Iris pigment epithelial cell (primary cell): ENCODE measurements around the gene VCL.

Experiments used
- DNase-seq: peaks from one replicate; pipeline ENCODE4 v3.0.0-alpha.2; 2011; ENCODE audit warnings: low read depth

VCL gene

DNA sequence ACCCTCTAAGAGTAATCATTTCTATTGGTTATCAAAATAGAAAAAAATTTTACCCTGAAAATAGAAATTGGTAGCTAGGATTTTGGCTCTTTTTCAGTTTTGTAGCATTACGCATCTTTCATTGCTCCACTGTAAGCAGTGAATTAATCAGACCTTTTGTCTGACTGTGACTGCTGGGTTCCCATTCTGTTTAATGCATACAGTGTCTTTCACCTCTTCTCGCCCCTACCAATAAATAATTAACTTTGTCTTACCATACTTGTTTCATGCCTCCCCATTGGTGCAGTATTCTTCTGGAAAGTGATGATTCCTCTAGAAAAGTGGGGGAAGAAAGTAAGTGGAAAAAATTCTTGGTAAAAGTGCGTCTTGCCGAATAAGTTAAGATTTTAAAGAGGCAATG lies 79.5 kb downstream of the VCL start:
- DNase-seq, result no peak

DNA sequence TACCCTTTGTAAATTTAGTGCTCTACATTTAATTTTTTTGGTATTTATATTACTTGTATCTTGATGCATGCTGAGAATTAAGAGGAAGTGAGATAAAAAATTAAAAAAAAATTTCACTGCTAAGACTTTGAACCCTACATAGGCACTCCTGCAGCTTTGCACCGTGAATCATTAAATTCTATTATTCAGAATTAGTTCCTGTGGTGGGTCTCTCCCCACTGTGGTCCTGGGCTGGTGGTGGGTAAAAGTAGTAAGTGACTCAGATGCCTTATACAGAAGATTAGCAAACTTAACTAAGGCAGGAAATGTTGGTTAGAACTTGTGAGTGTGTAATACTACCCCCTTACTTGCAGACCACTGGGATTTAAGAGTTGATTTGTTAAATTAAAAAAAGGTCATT lies 80.1 kb downstream of the VCL start:
- peak; percentile 75 for DNase-seq

DNA sequence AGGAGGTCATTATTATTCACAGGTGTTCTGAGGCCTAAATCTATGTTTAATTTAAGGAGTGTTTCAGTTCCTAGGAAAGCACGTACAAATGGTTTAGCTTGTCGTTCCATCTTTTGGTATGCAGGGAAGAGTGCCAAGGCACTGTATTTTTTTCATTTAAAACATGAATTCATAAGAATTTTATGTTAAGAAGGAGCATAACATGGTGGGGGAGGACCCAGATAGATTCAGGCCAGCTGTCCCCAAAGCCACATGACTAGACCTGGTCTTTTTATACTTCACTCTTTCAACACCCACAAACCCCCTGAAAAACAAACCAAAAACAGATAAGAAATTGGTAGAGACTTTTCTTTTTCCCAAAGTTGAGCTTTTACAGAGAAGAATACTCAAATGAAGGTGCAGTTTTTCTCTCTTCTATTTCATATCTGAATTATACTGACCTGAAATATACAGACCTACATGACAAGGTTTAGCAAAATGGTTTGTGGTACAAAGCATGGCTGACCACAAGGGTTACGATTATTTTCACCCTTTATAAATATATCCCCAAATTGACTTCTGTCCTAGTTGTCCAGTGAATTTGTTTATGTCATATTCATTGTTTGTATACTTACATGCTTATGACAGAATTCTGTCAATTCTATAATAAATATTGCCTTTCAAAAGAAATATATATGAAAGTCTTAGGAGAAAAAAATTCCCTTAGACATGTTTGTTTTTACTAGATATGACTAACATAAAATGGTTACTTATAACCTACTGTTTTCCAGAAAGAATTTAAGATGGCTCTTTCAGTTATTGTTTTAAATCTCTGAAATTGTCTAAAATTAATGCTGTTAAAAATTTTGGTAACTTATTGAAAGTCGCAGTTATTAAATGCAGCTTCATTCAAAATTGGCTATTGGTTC lies 81.4 kb downstream of the VCL start:
- DNase-seq, result peak; percentile 45

DNA sequence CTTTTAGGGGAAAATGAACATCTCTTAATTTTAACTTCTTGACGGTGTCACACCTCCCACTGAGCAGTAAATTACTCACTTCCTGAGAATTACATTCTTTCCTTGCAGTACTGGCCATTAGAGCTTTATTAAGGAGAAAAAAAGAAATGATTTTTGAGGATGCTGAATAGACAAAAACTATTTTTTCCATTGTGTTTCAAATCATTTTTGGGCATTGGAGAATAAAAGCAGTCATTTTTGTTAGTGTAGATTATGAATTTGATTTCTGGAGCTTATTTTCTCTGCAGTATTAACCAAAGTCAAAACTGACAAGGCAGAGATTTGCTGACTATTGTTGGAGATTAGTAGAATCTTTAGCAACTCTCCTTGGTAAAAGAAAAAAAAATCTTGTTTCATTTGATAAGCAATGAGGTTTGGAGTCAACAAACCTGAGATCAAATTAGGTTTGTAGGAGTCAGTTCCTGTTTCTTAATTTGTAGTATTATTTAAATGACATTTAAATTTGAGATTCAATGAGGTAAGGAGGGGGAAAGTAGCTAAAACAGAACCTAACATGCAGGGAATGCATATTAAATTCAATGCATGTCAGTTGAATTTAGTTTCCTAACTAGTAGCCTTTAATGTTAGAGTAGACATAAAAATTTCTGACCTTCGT lies 82.1 kb downstream of the VCL start:
- DNase-seq, result peak; percentile 52

DNA sequence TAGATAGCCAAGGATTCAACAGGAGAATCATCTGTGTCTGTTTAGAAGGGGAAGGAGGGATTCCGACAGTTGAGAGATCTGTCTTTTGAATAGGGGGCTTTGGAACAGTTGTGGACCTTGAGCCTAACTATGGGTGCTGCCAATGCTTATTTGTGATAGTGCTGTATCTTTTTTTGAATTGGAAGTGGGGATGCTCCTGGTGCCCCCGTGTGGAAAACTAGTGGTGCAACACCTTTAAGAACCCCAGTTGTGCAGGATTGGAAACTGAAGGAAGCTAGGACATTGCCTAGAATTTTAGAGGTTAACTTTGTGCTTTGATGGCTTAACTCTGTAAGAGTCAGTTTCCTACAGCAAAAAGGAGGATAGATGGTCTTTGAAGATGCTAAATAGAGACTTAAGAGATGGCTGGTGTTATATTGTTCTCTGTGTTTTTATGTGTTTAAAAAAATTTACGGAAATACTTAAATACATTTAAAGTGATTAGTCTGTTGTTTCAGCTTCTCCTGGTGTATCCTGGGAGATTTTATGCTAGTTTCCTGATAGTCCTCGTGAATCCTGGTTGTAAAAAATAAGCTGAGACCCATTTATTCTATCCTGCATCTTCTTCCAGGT lies 83.4 kb downstream of the VCL start:
- peak; percentile 62 for DNase-seq

DNA sequence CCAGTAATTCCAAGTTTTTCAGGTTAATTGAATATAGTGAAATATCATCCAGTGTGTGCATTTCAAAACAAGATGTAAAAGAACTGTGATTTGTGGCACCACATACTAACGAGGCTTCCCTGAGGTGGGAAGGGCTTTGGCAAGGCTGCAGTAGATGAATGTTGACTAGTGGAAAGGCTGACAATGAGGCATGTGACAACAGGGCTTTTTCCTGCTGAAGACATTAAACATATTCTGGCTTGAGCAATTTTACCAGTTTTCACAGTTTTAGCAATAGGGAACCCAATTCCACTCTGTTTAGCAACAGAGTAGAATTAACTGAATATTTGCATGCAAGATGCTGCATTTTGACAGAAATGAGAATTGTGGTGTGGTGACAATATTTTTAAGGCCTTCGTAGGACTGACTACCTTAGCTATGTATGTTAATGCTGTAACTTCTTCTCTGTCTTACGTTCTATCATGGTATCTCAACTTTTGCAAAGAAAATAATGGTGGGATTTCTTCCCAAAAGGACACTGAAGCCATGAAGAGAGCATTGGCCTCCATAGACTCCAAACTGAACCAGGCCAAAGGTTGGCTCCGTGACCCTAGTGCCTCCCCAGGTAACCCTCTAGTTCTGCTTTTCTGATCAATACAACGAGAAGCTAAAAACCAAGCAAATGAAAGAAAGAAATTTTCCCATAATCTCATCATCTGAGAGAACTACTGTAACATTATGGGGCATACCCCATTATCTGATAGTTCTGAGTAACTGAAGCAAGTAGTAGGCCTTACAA lies 84.2 kb downstream of the VCL start:
- DNase-seq, result no peak

DNA sequence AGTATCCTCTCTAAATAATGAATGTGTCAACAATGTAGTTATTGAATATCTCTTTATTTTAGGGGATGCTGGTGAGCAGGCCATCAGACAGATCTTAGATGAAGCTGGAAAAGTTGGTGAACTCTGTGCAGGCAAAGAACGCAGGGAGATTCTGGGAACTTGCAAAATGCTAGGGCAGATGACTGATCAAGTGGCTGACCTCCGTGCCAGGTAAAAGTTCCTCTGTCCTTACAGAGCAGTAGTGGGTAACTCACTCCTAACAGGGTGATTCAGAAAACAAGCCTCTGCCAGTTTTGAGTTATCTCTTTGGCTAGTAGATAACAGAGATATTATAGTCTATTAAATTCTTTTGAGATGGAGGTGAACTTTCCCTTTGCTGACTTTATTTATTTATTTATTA lies 85.4 kb downstream of the VCL start:
- DNase-seq, result no peak

DNA sequence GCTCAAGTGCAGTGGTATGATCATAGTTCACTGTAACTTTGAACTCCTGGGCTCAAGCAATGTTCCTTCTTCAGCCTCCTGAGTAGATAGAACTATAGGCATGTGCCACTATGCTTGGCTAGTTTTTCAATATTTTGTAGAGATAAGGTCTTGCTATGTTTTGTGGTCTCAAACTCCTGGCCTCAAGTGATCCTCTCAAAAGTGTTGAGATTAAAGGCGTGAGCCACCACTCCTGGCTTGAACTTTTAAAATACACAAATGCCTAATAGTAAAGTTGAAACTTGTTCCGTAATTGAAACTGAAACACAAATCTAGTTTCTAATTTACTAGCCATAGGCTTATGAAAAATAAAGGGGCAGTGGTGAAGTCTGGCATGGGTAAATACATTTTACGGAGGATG lies 87.0 kb downstream of the VCL start:
- DNase-seq, result no peak

DNA sequence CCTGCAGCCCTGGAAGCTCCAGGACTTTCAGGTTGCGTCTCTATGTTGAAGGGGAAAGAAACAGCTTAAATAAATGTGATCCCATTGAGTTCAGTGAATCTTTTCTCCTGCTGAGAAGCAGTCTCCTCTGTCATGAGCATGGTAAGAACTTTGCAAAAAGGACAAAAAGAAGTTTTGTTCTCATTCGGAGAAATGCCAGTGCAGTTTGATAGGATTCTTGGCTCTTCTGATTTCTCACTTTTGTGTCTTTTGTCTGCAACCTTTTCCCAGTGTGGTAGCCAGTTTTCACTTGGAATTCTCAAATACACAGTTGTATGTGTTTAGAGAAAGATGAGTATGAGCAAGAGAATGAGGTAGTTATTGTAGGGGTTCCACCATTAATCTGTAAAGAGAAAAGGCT lies 88.4 kb downstream of the VCL start:
- DNase-seq, result no peak

DNA sequence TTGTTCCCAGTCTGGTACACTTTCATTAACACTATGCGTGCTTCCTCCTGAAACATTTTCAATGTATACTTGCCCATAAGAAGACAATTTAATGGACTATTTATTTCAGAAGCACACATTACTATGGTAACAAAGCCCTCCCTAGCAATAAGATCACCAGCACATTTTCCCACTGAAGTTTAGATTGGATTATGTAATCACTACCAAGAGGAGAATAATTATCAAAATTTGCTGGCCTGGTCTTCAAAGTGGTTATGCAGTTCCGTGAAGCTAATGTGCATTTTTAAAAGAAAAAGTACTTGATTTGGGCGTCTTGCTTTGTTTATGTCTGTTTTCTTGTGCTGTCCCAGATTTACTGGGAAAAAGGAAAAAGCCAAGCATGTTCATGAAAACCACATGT lies 90.8 kb downstream of the VCL start:
- DNase-seq, result no peak

DNA sequence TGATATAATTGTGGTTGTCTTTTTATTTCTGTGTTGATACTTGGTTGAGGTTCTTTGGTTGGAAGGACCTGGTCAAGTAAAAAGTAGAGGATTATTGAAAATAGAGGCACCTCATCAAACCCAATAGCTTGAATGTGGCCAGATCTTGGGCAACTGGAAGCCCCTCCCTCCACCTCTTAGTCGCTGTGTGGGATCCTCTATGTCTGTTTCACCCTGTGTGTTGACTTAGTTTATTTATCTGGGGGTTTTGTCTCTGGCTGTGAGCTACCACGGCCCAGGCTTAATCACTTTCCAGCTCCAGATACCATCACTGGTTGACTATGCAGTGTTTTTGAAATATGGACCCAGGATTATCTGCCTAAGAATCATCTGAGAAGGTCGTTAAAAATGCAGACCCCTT lies 94.5 kb downstream of the VCL start:
- peak; percentile 47 for DNase-seq

DNA sequence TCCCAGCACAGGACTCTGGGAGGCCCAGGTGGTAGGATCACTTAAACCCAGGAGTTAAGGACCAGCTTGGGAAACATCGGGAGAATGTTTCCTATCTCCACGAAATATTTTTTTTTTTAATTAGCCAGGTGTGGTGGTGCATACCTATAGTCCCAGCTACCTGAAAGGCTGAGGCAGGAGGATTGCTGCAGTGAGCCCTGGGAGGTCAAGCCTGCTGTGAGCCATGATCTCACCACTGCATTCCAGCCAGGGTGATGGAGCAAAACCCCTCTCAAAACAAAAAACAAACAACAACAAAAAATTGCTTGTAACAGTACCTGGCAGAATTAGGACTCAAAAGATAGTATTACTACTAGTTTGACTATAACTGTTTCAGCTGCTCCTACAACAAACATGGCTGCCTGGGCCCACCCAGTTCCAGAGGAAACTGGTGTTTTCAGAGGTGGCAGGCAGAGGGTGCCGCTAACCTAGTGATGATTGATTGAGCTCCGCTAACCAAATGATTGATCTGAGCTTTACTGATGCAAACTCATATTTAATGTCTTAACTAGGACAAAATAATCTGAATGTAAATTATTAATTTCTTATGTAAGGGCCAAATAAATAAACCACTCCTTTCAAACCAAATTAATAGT lies 95.7 kb downstream of the VCL start:
- no peak for DNase-seq

DNA sequence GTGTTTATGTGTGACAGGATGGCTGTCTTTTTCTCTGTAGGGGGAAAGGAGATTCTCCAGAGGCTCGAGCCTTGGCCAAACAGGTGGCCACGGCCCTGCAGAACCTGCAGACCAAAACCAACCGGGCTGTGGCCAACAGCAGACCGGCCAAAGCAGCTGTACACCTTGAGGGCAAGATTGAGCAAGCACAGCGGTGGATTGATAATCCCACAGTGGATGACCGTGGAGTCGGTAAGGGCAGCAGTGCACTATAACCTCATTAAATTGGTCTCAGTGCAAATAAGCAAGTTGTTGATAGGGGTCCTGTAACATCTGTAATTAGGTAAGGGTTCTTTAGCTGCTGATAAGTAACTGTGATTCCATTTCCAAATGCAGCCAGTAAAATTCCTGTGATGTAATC lies 96.3 kb downstream of the VCL start:
- no peak for DNase-seq

DNA sequence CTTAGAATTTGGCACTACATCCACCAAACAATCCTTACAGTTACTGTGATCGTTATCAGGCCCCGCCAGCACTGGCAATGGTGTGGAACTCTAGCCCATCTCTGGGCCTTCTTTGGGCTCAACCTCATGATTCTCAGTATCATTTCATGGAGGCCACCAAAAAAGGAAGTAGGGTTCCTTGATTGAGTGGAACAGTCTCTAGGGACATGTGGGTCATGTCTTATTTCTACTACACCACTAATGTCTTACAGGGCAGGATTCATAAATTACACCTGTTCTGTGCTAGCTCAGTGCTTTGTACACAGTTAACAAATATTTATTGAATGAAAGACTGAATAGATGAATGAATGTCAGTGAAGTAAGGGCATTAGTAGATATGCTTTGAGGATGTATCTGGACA lies 98.9 kb downstream of the VCL start:
- DNase-seq, result no peak

DNA sequence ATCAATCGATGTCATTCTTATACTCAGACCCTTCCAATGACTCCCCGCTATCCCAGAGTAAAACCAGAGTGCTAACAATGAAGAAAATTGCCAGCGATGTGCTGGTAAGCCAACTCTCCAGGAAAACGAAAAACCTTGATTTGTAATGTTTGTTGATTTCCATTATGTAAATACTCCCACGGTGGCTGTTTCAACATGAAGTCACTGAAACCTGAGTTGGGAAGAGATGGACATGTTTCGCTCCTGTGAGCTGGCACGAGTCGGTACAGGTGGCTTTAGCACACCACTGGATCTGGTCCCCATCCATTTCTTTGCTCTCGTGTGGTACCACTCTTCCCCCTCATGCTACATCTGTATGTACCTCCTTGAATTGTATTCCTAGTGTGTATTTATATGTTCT lies 99.9 kb downstream of the VCL start:
- DNase-seq, result no peak

DNA sequence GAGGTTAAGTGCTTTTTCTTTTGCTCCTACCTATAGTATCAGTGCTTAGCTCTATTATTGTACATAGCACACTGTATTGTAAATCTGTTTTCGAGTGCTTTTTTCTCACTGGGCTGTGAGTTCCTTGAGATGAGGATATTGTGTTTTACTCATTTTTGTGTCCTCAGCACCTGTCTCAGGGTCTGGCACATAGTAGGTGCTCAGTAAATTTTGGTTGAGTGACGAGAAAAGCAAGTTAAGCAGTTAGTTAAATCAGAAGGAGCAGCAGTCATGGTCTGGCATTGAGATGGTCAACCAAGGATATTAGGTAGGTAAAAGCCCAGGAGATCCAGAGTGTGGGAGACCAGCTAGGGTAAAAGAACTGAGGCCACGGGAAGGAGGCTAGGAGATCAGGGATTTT lies 101.5 kb downstream of the VCL start:
- DNase-seq, result no peak

DNA sequence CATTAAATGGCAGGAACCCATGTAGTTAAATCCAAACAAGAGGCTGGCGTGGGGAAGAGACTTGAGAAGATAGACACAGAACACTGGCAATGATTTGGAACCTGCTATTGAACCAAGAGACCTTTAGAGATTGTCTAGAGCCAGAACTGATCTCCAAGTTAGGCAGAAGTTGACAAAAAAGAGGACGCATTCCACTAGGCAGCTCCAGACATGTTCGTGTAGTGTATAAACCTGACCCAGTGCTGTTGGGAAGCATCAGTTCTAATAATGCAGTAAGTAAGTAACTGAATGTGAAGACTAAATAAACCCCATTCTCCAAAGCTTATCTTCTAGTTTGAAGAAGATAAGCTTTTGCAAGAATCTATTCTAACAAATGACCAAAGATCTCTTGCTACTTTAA lies 101.9 kb downstream of the VCL start:
- no peak for DNase-seq

DNA sequence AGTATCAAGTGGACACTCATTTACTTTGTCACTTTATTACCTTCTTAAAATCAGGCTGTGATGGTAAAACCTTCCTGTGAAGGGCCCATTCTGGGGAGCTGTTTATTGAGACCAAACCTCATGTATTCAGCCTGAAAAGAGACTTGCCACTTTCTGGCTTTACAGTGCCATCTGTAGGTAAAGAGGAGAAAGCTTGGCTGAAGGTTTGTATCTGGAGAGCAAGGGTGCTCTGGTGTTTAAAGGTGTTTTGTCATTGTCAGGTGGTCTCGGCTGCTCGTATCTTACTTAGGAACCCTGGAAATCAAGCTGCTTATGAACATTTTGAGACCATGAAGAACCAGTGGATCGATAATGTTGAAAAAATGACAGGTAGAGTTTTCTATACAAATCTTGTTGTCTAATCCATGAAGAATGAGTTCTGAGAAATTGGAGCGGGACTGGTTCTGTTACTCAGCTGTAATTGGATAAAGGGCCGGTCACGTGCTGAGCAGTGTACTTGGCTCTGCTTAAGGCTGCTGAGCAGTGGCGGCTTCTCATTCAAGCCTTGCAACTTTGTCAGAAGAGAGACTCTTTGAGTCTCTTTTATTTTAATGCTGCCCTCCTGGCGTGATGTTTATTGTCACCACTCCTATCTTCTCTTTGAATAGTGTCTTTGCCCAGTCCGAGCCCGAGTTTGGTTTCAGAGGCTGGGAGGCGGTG lies 105.8 kb downstream of the VCL start:
- peak; percentile 45 for DNase-seq

DNA sequence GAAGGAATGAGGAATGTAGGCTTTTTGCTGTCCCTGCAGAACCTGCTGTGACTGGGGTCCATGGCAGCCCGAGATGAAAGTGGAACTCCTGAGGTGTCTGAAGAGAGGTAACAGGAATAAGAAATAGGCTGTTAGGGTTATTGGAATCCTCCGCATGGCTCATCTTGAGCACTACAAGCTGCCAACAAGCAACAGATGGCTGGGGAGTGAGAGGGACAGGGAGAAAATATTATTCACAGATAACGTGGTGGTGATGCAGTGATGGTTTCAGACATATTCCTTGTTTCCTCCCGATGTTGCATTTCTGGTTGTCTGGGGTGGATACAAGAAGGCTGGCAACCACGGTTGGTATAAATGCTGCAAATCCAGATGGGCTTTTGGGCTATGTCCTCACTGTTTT lies 106.6 kb downstream of the VCL start:
- no peak for DNase-seq

DNA sequence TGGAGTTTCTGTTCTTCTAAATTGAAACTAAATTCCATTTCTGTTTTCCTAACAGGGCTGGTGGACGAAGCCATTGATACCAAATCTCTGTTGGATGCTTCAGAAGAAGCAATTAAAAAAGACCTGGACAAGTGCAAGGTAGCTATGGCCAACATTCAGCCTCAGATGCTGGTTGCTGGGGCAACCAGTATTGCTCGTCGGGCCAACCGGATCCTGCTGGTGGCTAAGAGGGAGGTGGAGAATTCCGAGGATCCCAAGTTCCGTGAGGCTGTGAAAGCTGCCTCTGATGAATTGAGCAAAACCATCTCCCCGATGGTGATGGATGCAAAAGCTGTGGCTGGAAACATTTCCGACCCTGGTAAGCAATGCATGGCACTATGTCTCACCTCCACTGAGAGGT lies 107.1 kb downstream of the VCL start:
- DNase-seq, result no peak

DNA sequence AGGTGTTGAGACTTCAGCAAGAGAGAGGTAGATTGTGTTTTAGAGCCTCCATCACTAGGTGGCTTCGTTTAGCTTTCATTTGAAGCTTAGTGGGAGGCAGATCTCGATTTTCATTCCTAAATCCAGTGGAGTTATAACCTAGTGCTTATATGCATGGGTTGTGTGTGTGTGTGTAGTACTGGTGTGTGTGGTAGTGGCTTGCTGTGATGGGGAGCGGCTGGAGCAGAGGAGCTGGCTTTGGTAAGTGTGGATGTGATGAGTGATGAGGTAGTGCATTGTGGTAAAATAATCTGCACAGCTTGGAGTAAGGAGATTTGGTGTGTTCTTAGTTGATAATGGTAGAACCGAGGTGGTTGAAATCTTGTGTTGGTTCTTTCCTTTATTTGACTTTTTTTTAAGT lies 109.5 kb downstream of the VCL start:
- no peak for DNase-seq
